Neutrophil (primary cell): ENCODE results near the gene ATOH8.

Experiments used
- H3K27ac ChIP-seq: fragments of 200-600 bp; sonication (generic); 2 replicates; pipeline ENCODE4 v1.5.1; 2016; ENCODE audit warnings: mild to moderate bottlenecking, moderate library complexity
- H3K27me3 ChIP-seq: fragments of 200-600 bp; sonication (generic); 2 replicates; pipeline ENCODE4 v1.6.0; 2016; ENCODE audit warnings: mild to moderate bottlenecking
- H3K36me3 ChIP-seq: fragments of 200-600 bp; sonication (generic); 2 replicates; pipeline ENCODE4 v1.5.1; 2017
- H3K4me1 ChIP-seq, 2 experiments: fragments of 200-600 bp in 1 of 2; sonication (generic) in 1 of 2; 1 replicate in 1 of 2; 2 replicates in 1 of 2; pipeline versions ENCODE4 v1.5.1 to v1.6.1; 2013 to 2016; ENCODE audit warnings: low read depth in 1 of 2, low read length in 1 of 2, mild to moderate bottlenecking in 1 of 2, moderate library complexity in 1 of 2; ENCODE audit not compliant: control insufficient read depth in 1 of 2, insufficient read depth in 1 of 2
- H3K4me3 ChIP-seq, 2 experiments: fragments of 200-600 bp in 1 of 2; sonication (generic) in 1 of 2; 1 replicate in 1 of 2; 2 replicates in 1 of 2; pipeline ENCODE4 v1.5.1; 2013 to 2016; ENCODE audit warnings: low read depth in 1 of 2, low read length in 1 of 2, mild to moderate bottlenecking in 1 of 2, moderate library complexity in 1 of 2
- H3K9me3 ChIP-seq: fragments of 200-600 bp; sonication (generic); 2 replicates; pipeline ENCODE4 v1.5.1; 2016
- CTCF ChIP-seq: fragments of 200-600 bp; sonication (generic); IDR thresholded peaks from 2 replicates; pipeline ENCODE4 v1.5.1; 2016; ENCODE audit warnings: antibody characterized with exemption

ATOH8 gene

GRCh38 chr2:85772019-85772745 is 18.4 kb downstream of the ATOH8 start:
- H3K27ac ChIP-seq, result no peak overlapping the region
- no peak for TF ChIP-seq CTCF
- no peak overlapping the region for H3K4me3 ChIP-seq
- peaks cover 0 to 7% of the 10 kb centered on the region in 2 experiments for H3K4me1 ChIP-seq
- no peaks in the 10 kb centered on the region for H3K9me3 ChIP-seq
- H3K27me3 ChIP-seq, result peaks cover 42% of the 10 kb centered on the region
- H3K36me3 ChIP-seq, result no peaks in the 10 kb centered on the region

- Histone ChIP-seq H3K9me3 (no peaks in the 10 kb centered on the region), H3K27ac (no peak overlapping the region), H3K4me3 (no peak overlapping the region), H3K27me3 (peaks cover 40% of the 10 kb centered on the region), H3K36me3 (no peaks in the 10 kb centered on the region), H3K4me1 (peaks cover 0 to 7% of the 10 kb centered on the region in 2 experiments)
- no peak for TF ChIP-seq CTCF
These were observed 19.2 kb downstream of the ATOH8 start for GRCh38 chr2:85772841-85773491.

DNA sequence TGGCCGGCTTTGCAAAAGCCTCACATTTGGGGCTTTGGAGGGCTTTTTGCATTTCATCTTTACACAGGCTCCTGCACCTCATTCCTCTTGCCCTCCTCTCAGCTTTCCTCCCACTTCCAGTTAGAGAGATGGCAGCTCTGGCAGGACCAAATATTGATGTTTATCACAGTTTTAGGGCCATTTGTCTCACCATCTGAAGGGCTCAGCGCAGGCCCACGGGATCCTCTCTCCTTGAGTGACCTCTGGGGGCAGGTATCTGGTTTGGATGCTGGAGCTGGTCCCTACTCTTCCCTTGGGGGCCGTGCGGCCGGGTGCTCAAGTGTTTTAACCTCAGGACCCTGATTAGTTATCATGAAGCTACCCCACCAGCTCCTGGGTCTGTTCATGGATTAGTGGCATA is 19.9 kb downstream of the ATOH8 start:
- peaks cover 40% of the 10 kb centered on the region for H3K27me3 ChIP-seq
- H3K36me3 ChIP-seq, result no peaks in the 10 kb centered on the region
- no peak overlapping the region for H3K27ac ChIP-seq
- no peak for TF ChIP-seq CTCF
- H3K4me1 ChIP-seq, result peaks cover 0 to 7% of the 10 kb centered on the region in 2 experiments
- H3K9me3 ChIP-seq, result no peaks in the 10 kb centered on the region
- H3K4me3 ChIP-seq, result no peak overlapping the region

DNA sequence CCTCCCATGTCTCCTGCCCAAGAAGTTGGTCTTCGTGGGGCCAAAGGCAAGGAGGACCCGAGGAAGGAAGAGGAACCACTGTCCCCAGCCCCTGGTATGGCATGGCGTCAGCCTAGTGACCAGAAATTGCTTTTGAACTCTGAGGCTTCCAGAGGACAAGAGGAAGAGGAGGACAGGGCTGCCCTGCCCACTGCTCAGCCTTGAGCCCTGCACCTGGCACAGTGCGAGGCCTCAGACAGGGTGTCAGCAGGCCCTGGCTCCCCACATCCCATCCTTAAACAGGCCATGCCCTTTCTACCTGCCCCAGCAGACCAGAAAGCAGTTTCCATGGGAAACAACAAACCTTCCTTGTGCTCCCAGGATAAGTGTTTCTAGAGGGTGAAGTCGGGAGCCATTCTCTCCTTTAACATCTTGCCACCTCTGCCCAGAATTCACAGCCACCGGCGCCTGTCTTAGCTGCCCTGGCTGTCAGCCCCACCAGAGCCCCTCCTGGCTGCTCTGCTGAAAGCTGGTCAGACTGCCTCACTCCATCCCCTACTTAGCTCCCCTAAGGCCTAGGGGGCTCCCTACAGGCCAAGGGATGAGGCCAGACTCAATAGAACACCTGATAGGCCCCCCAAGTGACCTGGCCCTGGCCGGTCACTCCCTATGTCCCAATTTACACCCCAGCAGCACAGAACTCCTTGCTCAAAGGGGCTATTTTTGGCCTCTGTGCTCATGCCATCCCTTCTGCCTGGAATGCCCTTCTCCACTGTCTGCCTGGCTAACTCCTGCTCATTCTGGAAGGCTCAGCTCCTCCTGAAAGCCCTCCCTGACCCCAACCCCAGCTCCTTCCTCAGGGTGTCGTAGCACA is 20.6 kb downstream of the ATOH8 start:
- H3K4me1 ChIP-seq, result peaks cover 3 to 11% of the 10 kb centered on the region in 2 experiments
- peaks cover 40% of the 10 kb centered on the region for H3K27me3 ChIP-seq
- no peak overlapping the region for H3K27ac ChIP-seq

More for the DNA sequence above, 20.6 kb downstream of the ATOH8 start:
- no peaks in the 10 kb centered on the region for H3K9me3 ChIP-seq
- H3K36me3 ChIP-seq, result no peaks in the 10 kb centered on the region
- TF ChIP-seq CTCF, result no peak
- H3K4me3 ChIP-seq, result no peak overlapping the region
